ENCODE data around the gene CCDC167. TPM values are rescaled to one million over a fixed set of nuclear protein-coding genes. Genes with fewer than 3 reads are reported as not detected.
A peak's percentile ranks its signal among the peaks of the same experiment; 100 is the strongest.

Gene CCDC167
- total RNA-seq, 1 experiment from 2014 or later, result 27.8 TPM

- Histone ChIP-seq H3K27me3 (ENCODE audit: insufficient read depth, low read length) (peaks cover 7% of the 10 kb centered on the region; the same call in 1 of the 2 replicates), H3K36me3 (ENCODE audit: control insufficient read depth in 1 of 2, insufficient read depth in 2 of 2, low read length in 2 of 2) (no peaks in the 10 kb centered on the region), H3K79me2 (ENCODE audit: insufficient read depth, low read length) (no peaks in the 10 kb centered on the region), H3K9me3 (ENCODE audit: control insufficient read depth in 1 of 2, insufficient read depth in 1 of 2, low read depth in 1 of 2, low read length in 2 of 2) (no peaks in the 10 kb centered on the region), H3K9me2 (ENCODE audit: insufficient read depth) (no peaks in the 10 kb centered on the region), H3K4me2 (ENCODE audit: low read length) (no peak overlapping the region), H3K9ac (ENCODE audit: low read length) (no peak overlapping the region), H3K4me3 (replicated peaks in 1 of 2; ENCODE audit: low read depth in 1 of 2, low read length in 2 of 2) (no peak overlapping the region), H3K27ac (ENCODE audit: low read depth, low read length) (no peak overlapping the region), H4K20me1 (ENCODE audit: insufficient read depth) (no peaks in the 10 kb centered on the region), H2AFZ (ENCODE audit: low read depth, low read length, poor library complexity, severe bottlenecking) (no peak overlapping the region), H3K4me1 (ENCODE audit: control insufficient read depth in 1 of 2, insufficient read depth in 2 of 2, low read length in 2 of 2) (peaks cover 0 to 9% of the 10 kb centered on the region in 2 experiments; a peak in 2 of 4 replicates)
- ATAC-seq (peak; percentile 98), DNase-seq (ENCODE audit: low read depth, low spot score) (peak; percentile 45)
- POLR2A ChIA-PET, result interaction anchor here (1.1 kb wide), 2 partner anchors 150 to 154 kb away, joined by 3 to 5 read pairs; no protein-coding TSS in a partner anchor
- RAD21 ChIA-PET (ENCODE audit: low non-redundant PET in 1 of 2, low total read pairs in 2 of 2, uncharacterized antibody in 2 of 2, unreplicated experiment in 2 of 2), result interaction anchor here (0.6 to 1.4 kb wide), 5 partner anchors 154 to 246 kb away, joined by 3 to 10 read pairs (median 4); no protein-coding TSS in a partner anchor
- no peak for TF ChIP-seq MAX (IDR thresholded peaks at IDR 0.05)
- TF ChIP-seq EZH2phosphoT487 (IDR thresholded peaks at IDR 0.05; ENCODE audit: borderline replicate concordance), result no peak
- TF ChIP-seq CTCF (IDR thresholded peaks at IDR 0.05 in 2 of 3, conservative IDR thresholded peaks at IDR 0.05 in 1 of 3; ENCODE audit: borderline replicate concordance in 1 of 3, insufficient read depth in 1 of 3, low read depth in 2 of 3, low read length in 2 of 3), result peak; percentile 74 to 88 (median 82)
- TF ChIP-seq RAD21 (IDR thresholded peaks at IDR 0.05; ENCODE audit: low read depth), result peak; percentile 98
- no peak for TF ChIP-seq ZFX (IDR thresholded peaks at IDR 0.05)
- intact Hi-C loops (cut with micrococcal nuclease), result loop anchor here (1.0 to 10.0 kb wide), 4 partner anchors 28 to 957 kb away; no protein-coding TSS in a partner anchor
- BruUV-seq (replicated peaks), result no TSS peak
- CTCF ChIA-PET, result interaction anchor here (1.0 to 3.0 kb wide), 16 partner anchors 8 to 956 kb away, joined by 3 to 40 read pairs (median 5); partner anchors contain the start of gene CCDC167
Measured at GRCh38 chr6:37538107-37538506, 38.4 kb upstream of the CCDC167 start.

- Histone ChIP-seq H3K4me2 (ENCODE audit: low read length) (no peak overlapping the region), H3K79me2 (ENCODE audit: insufficient read depth, low read length) (no peaks in the 10 kb centered on the region), H3K27ac (ENCODE audit: low read depth, low read length) (no peak overlapping the region), H2AFZ (ENCODE audit: low read depth, low read length, poor library complexity, severe bottlenecking) (no peak overlapping the region), H3K9ac (ENCODE audit: low read length) (no peak overlapping the region), H3K9me2 (ENCODE audit: insufficient read depth) (no peaks in the 10 kb centered on the region), H3K4me3 (replicated peaks in 1 of 2; ENCODE audit: low read depth in 1 of 2, low read length in 2 of 2) (no peak overlapping the region), H4K20me1 (ENCODE audit: insufficient read depth) (no peaks in the 10 kb centered on the region), H3K9me3 (ENCODE audit: control insufficient read depth in 1 of 2, insufficient read depth in 1 of 2, low read depth in 1 of 2, low read length in 2 of 2) (no peaks in the 10 kb centered on the region), H3K36me3 (ENCODE audit: control insufficient read depth in 1 of 2, insufficient read depth in 2 of 2, low read length in 2 of 2) (no peaks in the 10 kb centered on the region), H3K27me3 (ENCODE audit: insufficient read depth, low read length) (peaks cover 12% of the 10 kb centered on the region; the same call in 1 of the 2 replicates), H3K4me1 (ENCODE audit: control insufficient read depth in 1 of 2, insufficient read depth in 2 of 2, low read length in 2 of 2) (peaks cover 0 to 9% of the 10 kb centered on the region in 2 experiments; a peak in 2 of 4 replicates)
- ChIA-PET RAD21 (ENCODE audit: low non-redundant PET in 1 of 2, low total read pairs in 2 of 2, uncharacterized antibody in 2 of 2, unreplicated experiment in 2 of 2) (interaction anchor here in 1 of 2 experiments (1.0 to 1.4 kb wide), 2 partner anchors 155 kb away, joined by 3 to 4 read pairs; no protein-coding TSS in a partner anchor), POLR2A (interaction anchor here (1.1 kb wide), 1 partner anchor 150 kb away, joined by 3 read pairs; no protein-coding TSS in a partner anchor), CTCF (interaction anchor here (0.8 to 3.0 kb wide), 15 partner anchors 9 to 956 kb away, joined by 3 to 40 read pairs (median 5); partner anchors contain the start of gene CCDC167)
- DNase-seq (ENCODE audit: low read depth, low spot score), result no peak
- BruUV-seq (replicated peaks), result no TSS peak
- TF ChIP-seq SRF (IDR thresholded peaks at IDR 0.05; ENCODE audit: low read depth) (no peak), FOSL1 (IDR thresholded peaks at IDR 0.05; ENCODE audit: low read depth) (no peak), ELF1 (IDR thresholded peaks at IDR 0.05; ENCODE audit: borderline replicate concordance, low read depth) (no peak), EZH2phosphoT487 (IDR thresholded peaks at IDR 0.05; ENCODE audit: borderline replicate concordance) (no peak)
- ATAC-seq, result peak; percentile 11; the same call in 1 of the 2 replicates
- intact Hi-C loops (cut with micrococcal nuclease), result loop anchor here (10.0 kb wide), 2 partner anchors 477 to 957 kb away; no protein-coding TSS in a partner anchor
Measured at GRCh38 chr6:37537548-37537947, 37.9 kb upstream of the CCDC167 start.
